Epidermal melanocyte (primary cell): ENCODE measurements around the gene DPYD.

Experiments used
- DNase-seq: peaks from one replicate; pipeline ENCODE4 v3.0.0; 2011; ENCODE audit warnings: low spot score; ENCODE audit not compliant: insufficient read length

Gene DPYD

DNA sequence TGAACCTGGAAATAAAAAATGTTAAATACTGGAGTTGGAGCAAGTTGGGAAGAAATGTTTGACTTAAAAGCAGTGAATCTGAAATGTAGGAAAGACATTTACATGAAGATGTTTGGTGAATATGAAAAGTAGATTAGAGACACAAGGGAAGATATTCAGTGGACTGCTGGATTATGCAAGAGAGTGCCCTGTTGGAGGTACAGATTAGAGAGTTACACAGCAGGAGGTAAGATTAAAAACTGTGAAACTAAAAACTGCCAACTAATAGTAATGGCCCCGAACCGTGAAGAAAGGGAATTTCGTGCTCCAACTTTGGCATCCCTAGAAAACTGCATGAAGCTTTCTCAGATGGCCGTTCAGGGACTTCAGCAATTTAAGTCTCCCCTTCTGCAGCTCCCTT lies 375.4 kb downstream of the DPYD start:
- no peak for DNase-seq

DNA sequence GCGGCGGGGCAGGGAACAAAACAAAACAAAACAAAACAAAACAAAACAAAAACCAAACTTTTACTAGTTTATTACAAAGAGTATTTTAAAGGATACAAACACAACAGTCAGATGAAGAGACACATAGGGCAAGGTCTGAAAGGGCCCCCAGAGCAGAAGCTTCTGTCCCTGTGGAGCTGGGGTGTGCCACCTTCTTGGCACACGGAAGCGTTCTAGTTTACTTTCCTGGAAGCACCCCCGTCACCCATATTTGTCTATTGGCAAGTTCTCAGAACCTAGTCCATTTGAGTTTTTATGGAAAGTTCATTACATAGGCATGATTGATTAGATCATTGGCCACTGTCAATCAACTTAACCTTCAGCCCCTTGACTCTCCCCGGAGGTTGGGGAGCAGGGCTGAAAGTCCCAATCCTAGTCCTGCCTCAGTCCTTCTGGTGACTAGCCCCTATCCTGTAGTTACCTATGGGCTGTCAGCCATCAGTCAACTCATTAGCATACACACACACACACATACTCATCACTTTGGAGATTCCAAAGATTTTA lies 380.4 kb downstream of the DPYD start:
- no peak for DNase-seq

- no peak for DNase-seq
These were observed 382.7 kb downstream of the DPYD start for GRCh38 chr1:97538113-97538512.

- no peak for DNase-seq
These were observed 387.5 kb downstream of the DPYD start for GRCh38 chr1:97533358-97533757.

DNA sequence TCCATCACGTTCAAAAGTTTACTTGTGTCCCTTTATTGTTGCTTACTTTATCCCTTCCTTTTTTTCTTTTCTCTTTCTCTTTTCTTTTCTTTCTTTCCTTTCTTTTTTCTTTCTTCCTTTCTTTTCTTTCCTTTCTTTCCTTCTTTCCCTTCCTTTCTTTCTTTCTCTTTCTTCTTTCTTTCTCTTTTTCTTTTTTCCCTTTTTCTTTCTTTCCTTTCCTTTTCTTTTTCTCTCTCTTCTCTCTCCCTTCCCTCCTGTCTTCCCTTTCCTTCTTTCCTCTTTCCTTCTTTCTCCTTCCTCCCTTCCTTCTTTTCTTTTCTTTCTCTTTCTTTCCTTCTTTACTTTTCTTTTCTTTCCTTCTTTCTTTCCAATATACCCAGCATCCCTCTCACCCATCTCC lies 391.2 kb downstream of the DPYD start:
- no peak for DNase-seq

DNA sequence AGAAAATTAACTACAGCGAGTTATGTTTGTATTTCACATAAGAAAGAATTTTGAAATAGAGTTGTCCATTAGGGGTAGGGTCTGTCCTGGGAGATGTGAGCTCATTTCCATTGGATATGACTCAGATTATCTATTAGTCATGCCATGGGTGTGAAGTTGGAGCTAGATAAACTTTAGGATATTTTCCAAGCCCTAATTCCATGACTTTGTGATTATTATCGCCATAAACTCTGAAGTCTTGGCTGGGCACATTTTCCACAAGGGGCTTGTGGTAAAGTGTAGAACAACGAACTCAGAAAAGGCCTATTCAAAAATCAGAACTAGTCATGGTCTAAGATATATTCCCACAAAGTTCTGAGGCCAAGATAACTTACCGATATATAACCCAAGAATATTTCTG lies 396.6 kb downstream of the DPYD start:
- no peak for DNase-seq

DNA sequence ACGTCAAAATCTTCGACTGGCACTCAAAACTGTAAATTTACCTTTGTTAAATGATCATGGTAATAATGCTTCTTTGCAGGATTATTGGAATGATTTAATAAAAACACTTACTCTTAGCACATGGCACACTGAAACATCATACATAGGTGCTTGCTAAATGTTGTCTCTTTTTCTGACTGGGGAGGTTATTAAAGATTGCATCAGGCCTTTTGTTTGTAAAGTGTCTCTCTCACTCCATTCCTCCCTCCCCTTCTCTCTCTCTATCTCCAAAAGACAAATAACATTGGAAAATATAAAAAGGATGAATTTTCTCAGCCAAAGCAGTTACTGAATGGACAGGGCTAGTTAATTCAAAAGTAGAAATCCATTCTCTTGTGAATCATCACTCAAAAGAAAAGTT lies 404.2 kb downstream of the DPYD start:
- no peak for DNase-seq

DNA sequence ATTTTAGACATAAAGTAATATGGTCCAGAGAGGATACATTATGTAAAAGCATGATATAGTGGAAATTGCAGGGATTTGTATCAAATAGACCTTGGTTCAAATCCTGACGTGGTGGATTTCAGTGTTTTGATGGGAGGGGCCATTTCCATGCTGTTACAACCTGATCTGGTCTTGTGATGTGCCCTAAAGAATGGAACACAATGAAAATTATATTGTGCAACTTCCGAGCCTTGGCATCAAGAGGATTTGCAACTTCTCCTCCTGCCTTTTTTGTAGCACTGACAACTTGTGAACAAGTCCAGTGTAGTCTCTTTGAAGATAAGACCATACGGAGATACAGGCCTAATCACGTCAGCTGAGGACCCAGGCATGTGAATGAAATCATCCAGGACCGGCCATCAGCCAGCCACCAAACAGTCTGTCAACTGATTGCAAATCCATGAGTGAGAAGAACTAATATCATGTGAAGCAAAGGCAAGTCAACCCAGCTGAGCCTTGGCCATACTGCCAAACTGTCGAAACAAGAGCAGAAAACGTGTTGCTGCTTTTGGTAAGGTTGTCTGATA lies 412.1 kb downstream of the DPYD start:
- DNase-seq: no peak

GRCh38 chr1:97507863-97508262 lies 413.0 kb downstream of the DPYD start:
- no peak for DNase-seq

DNA sequence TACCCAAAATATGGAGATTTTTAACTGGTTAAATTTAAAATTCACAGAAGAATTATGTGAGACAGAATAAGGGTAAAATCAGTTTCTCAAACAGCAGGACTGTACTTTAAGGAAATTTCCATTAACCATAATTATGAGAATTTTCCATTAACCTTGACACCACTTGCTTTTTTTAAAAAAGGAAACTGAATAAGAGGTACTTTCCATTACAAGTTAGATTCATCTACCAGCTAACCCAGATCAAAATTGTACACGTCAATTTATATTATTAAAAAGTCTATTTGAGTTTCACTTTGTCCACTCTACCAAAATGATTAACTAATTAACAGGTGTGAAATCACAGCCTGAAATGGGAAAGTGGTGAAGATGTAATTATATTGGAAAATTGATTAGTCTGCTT lies 414.5 kb downstream of the DPYD start:
- DNase-seq: no peak

DNA sequence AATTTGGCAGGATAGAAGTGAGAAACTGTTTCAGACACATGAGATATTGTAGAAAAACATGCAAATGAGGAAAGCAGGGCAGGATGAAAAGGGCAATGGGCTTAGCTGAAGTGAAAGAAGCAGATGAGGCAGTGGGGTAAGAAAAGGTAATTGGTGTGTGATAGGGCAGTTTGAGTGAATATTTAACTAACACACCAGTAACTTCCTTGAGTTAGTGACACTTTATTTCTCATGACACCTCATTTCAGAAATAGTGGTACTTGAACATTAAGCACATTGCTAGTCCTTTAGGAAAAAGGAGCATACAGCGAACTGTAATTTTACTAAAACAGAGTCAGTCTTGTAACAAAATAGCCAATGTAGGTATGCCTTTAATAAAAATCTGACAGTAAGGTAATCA lies 415.0 kb downstream of the DPYD start:
- DNase-seq: no peak

DNA sequence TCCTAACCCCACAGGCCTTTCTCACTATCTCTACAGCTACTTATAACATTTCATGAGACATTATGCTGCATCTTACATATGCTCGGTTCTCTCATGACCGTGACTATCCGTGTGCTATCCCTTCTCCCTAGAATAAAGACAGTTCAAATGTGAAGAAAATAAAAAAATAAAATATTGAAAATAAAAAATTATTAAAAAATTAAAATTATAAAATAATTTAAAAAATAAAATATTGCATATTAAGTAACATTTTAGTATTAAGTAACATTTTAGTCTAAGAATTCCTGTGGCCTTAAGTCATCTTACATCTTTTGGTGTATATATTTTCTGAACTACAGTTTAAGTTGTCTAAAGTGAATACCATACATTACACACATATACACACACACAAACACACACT lies 415.5 kb downstream of the DPYD start:
- DNase-seq: no peak

DNA sequence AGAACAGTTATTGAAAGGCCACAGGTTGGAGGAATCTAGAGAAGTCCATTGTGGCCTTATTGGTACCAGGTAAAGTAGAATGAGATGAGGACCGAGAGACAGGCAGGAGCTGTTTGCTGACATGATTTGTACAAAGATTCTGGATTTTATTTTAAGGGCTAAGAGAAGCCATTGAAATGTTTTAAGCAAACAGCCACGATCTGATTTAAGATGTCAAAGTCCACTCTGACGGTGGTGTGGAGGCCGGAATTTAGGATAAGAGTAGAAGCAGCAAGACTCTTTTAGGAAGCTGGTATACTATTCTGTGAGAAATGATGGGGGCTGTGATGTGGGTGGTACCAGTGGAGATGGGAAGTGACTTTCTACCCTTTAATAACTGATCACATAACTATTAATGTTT lies 418.5 kb downstream of the DPYD start:
- no peak for DNase-seq

GRCh38 chr1:97501628-97502027 lies 419.2 kb downstream of the DPYD start:
- no peak for DNase-seq

DNA sequence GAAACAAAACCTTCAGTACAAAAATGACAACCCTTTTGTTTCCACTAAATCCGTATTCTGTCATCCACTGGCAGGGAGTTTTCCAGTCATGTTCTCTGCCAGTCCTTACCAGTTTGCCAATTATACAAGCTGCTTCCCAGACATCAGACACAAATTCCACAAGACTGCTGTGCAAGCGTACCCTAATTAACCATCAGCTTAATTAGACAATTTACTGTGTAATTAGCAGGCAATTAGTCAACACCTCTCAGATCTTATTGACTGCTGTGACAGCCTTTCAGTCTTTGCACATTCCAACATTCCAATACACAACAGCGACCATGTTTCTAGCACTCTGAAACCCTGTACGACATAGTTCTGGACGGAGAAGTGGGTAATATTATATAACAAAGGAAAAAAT lies 420.1 kb downstream of the DPYD start:
- no peak for DNase-seq

DNA sequence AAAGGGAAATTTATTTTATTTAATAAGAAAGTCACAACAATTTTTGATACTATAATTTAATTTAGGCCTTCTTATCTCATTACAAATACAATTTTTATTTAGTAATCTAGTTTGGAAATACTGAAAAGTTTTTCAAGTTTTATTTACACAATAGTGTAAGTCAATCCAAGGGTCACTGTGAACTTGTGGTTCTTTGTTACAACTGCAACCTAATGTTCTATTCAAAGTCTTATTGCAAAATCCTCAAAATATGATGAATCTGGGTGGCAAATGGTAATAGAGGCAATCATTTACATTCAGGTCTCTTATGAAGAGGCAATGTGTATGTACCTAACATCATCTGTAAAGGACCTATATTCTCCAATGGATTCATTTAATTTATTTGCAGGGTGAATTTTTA lies 421.2 kb downstream of the DPYD start:
- no peak for DNase-seq

DNA sequence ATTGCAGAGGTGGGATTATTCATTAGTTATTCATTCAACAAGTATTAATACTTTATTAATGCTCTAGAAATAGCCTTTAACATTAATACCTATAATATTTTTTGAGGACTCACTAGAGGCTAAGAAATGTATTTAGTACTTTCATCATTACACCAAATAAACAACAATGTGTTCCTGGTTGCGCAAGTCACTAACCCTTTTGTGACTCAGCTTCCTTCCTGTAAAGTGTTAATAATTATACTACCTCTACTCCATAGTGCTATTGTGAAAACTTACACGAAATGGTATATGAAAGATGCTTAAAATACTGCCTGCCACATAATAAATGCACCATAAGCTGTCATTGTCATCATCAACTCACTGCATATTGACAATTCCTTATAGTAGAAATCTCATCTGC lies 431.0 kb downstream of the DPYD start:
- no peak for DNase-seq

DNA sequence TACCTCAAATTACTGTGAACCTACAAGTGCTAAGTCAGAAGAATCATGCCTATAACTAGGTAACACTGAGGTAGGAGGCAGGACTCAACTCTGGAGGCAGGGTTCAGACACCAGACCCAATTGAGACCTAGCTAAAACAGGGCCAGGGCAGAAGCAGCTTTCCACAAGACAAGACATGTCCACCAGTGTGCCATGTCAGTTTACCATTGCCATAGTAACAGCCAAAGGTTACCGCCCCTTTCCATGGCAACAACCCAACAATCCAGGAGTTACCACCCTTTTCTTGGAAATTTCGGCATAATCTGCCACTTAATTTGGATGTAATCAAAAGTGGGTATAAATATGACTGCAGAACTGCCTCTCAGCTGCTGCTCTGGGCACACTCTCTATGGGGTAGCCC lies 432.3 kb downstream of the DPYD start:
- DNase-seq: no peak

DNA sequence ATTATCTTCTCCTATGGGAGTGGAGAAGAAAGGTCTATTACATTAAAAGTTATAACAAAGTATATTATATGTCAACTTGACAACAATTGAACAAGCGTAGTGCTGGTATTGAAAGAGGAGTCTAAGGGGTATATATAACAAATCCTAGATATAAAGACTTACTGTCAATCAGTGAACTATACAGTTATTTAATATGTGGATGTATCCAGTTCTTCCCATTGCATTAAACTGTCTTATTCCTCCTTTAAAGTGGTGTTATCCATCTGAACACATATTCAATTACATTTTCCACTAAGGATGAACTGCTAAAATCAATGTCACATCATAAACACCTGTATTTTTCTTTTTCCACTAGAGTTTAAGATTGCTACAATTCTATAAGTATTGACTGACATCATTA lies 438.8 kb downstream of the DPYD start:
- no peak for DNase-seq

- no peak for DNase-seq
These were observed 453.4 kb downstream of the DPYD start for GRCh38 chr1:97467445-97467844.

DNA sequence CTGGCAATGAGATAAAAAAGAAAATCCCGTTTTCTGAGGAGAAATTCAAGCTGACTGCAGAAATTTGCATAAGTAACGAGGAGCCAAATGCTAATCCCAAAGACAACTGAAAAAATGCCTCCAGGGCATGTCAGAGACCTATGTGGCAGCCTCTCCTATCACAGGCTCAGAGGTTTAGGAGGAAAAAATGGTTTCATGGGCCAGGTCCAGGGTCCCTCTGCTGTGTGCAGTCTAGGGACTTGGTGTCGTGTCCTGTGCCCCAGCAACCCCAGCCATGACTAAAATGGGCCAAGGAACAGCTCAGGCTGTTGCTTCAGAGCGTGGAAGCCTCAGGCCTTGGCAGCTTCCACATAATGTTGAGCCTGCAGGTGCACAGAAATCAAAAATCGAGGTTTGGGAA lies 456.5 kb downstream of the DPYD start:
- no peak for DNase-seq

DNA sequence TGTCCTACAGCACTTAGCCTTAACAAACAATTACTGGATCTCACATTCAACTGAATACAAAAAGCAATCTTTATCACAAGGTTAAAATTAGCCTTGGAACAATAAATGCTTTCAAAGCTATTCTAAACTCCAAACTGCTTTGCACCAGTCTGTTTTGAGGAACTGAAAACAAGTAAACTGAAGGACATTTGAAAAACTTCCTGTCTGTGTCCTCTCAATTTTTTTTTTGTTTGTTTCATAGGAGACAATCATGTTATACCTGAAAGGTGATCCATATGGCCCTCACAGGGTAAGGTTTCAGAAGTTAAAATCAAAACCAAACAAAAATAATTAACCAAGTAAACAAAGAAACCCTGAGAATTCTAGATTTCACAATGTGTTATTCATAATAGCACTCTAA lies 459.1 kb downstream of the DPYD start:
- no peak for DNase-seq

- no peak for DNase-seq
These were observed 463.3 kb downstream of the DPYD start for GRCh38 chr1:97457446-97458089.

GRCh38 chr1:97451944-97452343 lies 468.9 kb downstream of the DPYD start:
- DNase-seq: no peak
